HEK293T (cell line): ENCODE data around the gene AGBL5.

Experiments used
- CTCF ChIA-PET: fragments of 350-600 bp; formaldehyde crosslinking; extraction: SDS; loops from one replicate; lab custom pipeline; 2021; ENCODE audit warnings: antibody characterized with exemption, inconsistent platforms; lab: Yijun Ruan, JAX
- POLR2A ChIA-PET: fragments of 350-600 bp; formaldehyde crosslinking; extraction: SDS; loops from one replicate; lab custom pipeline; 2020; ENCODE audit warnings: antibody characterized with exemption, inconsistent platforms; lab: Yijun Ruan, JAX
- DNase-seq: peaks from one replicate; pipeline ENCODE4 v3.0.0; 2012; ENCODE audit warnings: mixed read lengths; ENCODE audit errors: extremely low spot score
- ARNT ChIP-seq: fragments of 450-650 bp; IDR thresholded peaks from 2 replicates; pipeline ENCODE4 v1.6.1; 2017; ENCODE audit warnings: mild to moderate bottlenecking
- BHLHE40 ChIP-seq: fragments of 450-650 bp; IDR thresholded peaks from 2 replicates; pipeline ENCODE4 v1.6.1; 2016; ENCODE audit warnings: mild to moderate bottlenecking, moderate library complexity, borderline replicate concordance
- CTBP1 ChIP-seq: fragments of 450-650 bp; IDR thresholded peaks from 2 replicates; pipeline ENCODE4 v1.6.1; 2016; ENCODE audit warnings: borderline replicate concordance
- ELF4 ChIP-seq: fragments of 450-650 bp; IDR thresholded peaks from 2 replicates; pipeline ENCODE4 v1.6.1; 2017; ENCODE audit warnings: antibody characterized with exemption
- FOXA1 ChIP-seq: fragments of 450-650 bp; IDR thresholded peaks from 2 replicates; pipeline ENCODE4 v1.6.1; 2016; ENCODE audit warnings: mild to moderate bottlenecking
- FOXK2 ChIP-seq: fragments of 450-650 bp; IDR thresholded peaks from 2 replicates; pipeline ENCODE4 v1.6.1; 2016; ENCODE audit warnings: mild to moderate bottlenecking
- FOXM1 ChIP-seq: fragments of 450-650 bp; IDR thresholded peaks from 2 replicates; pipeline ENCODE4 v1.6.1; 2017; ENCODE audit warnings: mild to moderate bottlenecking, borderline replicate concordance
- HDGF ChIP-seq: fragments of 450-650 bp; IDR thresholded peaks from 2 replicates; pipeline ENCODE4 v1.6.1; 2017; ENCODE audit warnings: antibody characterized with exemption, borderline replicate concordance
- L3MBTL2 ChIP-seq: fragments of 450-650 bp; conservative IDR thresholded peaks from 2 replicates; pipeline ENCODE4 v1.6.1; 2016; ENCODE audit warnings: mild to moderate bottlenecking
- LEF1 ChIP-seq: fragments of 450-650 bp; IDR thresholded peaks from 2 replicates; pipeline ENCODE4 v1.6.1; 2017; ENCODE audit warnings: mild to moderate bottlenecking, borderline replicate concordance
- NFRKB ChIP-seq: fragments of 450-650 bp; IDR thresholded peaks from 2 replicates; pipeline ENCODE4 v1.6.1; 2016; ENCODE audit warnings: mild to moderate bottlenecking, moderate library complexity
- PKNOX1 ChIP-seq: fragments of 450-650 bp; IDR thresholded peaks from 2 replicates; pipeline ENCODE4 v1.6.1; 2016
- SP1 ChIP-seq: fragments of 450-650 bp; IDR thresholded peaks from 2 replicates; pipeline ENCODE4 v1.6.1; 2017
- SUZ12 ChIP-seq: fragments of 450-650 bp; IDR thresholded peaks from 2 replicates; pipeline ENCODE4 v1.6.1; 2016; ENCODE audit warnings: mild to moderate bottlenecking
- TARDBP ChIP-seq: fragments of 450-650 bp; IDR thresholded peaks from 2 replicates; pipeline ENCODE4 v1.6.1; 2016
- ZNF384 ChIP-seq: fragments of 450-650 bp; IDR thresholded peaks from 2 replicates; pipeline ENCODE4 v1.6.1; 2016

AGBL5 gene

GRCh38 chr2:27095745-27096651, 44.5 kb downstream of the AGBL5 start:
- CTCF ChIA-PET = interaction anchor here (0.6 kb wide), 1 partner anchor 15 kb away, joined by 3 read pairs; no protein-coding TSS in a partner anchor
- peak; percentile 78 for DNase-seq
- TF ChIP-seq TARDBP (no peak), LEF1 (no peak), CTBP1 (no peak), NFRKB (no peak)
- POLR2A ChIA-PET = interaction anchor here (1.0 to 2.0 kb wide), 2 partner anchors 9 to 28 kb away, joined by 3 to 8 read pairs; partner anchors contain the start of genes ABHD1 and KHK

- CTCF ChIA-PET = interaction anchor here (0.6 kb wide), 2 partner anchors 11 to 16 kb away, joined by 3 to 4 read pairs; no protein-coding TSS in a partner anchor
- DNase-seq = no peak
- TF ChIP-seq FOXM1 (no peak), ELF4 (no peak), HDGF (no peak), ARNT (no peak), FOXK2 (no peak)
- POLR2A ChIA-PET = interaction anchor here (1.0 to 2.0 kb wide), 2 partner anchors 10 to 27 kb away, joined by 3 to 8 read pairs; partner anchors contain the start of genes ABHD1 and KHK
Measured at GRCh38 chr2:27096748-27097297, 45.4 kb downstream of the AGBL5 start.

GRCh38 chr2:27097341-27097740, 45.9 kb downstream of the AGBL5 start:
- POLR2A ChIA-PET = interaction anchor here (1.0 to 2.0 kb wide), 2 partner anchors 11 to 27 kb away, joined by 3 to 8 read pairs; partner anchors contain the start of genes ABHD1 and KHK
- TF ChIP-seq PKNOX1 = no peak
- TF ChIP-seq FOXM1 = no peak
- TF ChIP-seq LEF1 = no peak
- TF ChIP-seq ARNT = no peak
- no peak for TF ChIP-seq FOXA1
- TF ChIP-seq SP1 = no peak
- TF ChIP-seq L3MBTL2 = no peak
- TF ChIP-seq ZNF384 = no peak
- no peak for TF ChIP-seq ELF4
- TF ChIP-seq CTBP1 = no peak
- no peak for TF ChIP-seq SUZ12
- CTCF ChIA-PET = interaction anchor here (1.2 kb wide), 1 partner anchor 94 kb away, joined by 4 read pairs; no protein-coding TSS in a partner anchor
- DNase-seq = no peak

- DNase-seq = no peak
- ChIA-PET POLR2A (no interaction called here), CTCF (interaction anchor here (0.7 to 1.6 kb wide), 5 partner anchors 12 to 203 kb away, joined by 3 to 5 read pairs (median 5); partner anchors contain the start of genes KHK and TRIM54)
- TF ChIP-seq L3MBTL2 (no peak), ZNF384 (no peak), ELF4 (no peak), PKNOX1 (no peak), TARDBP (no peak), CTBP1 (no peak), SUZ12 (no peak), FOXA1 (no peak), ARNT (no peak), SP1 (no peak), FOXK2 (no peak), FOXM1 (no peak), LEF1 (no peak)
Measured at GRCh38 chr2:27099334-27099955, 48.0 kb downstream of the AGBL5 start.

GRCh38 chr2:27100036-27100435, 48.6 kb downstream of the AGBL5 start:
- no peak for DNase-seq
- ChIA-PET POLR2A (interaction anchor here (1.0 kb wide), 1 partner anchor 19 kb away, joined by 3 read pairs; no protein-coding TSS in a partner anchor), CTCF (interaction anchor here (0.8 to 1.6 kb wide), 4 partner anchors 91 to 203 kb away, joined by 3 to 5 read pairs (median 5); partner anchors contain the start of gene TRIM54)
- TF ChIP-seq SP1 (no peak), FOXM1 (no peak), FOXA1 (no peak), TARDBP (no peak), L3MBTL2 (no peak), BHLHE40 (no peak), ARNT (no peak), PKNOX1 (no peak), LEF1 (no peak), NFRKB (no peak)
